Hepatocyte (in vitro differentiated cells): ENCODE data around the gene FGL2.

ENCODE experiments used
- CTCF ChIP-seq: fragments of 200-600 bp; sonication (generic); IDR thresholded peaks from 2 replicates; pipeline ENCODE4 v1.5.1; 2016; ENCODE audit warnings: antibody characterized with exemption, mild to moderate bottlenecking; ENCODE audit not compliant: poor library complexity
- EZH2phosphoT487 ChIP-seq: fragments of 200-600 bp; sonication (generic); IDR thresholded peaks from one replicate; pipeline ENCODE4 v1.6.1; 2018; ENCODE audit warnings: antibody characterized with exemption, mild to moderate bottlenecking, low read depth, moderate library complexity; ENCODE audit not compliant: unreplicated experiment, severe bottlenecking

DNA sequence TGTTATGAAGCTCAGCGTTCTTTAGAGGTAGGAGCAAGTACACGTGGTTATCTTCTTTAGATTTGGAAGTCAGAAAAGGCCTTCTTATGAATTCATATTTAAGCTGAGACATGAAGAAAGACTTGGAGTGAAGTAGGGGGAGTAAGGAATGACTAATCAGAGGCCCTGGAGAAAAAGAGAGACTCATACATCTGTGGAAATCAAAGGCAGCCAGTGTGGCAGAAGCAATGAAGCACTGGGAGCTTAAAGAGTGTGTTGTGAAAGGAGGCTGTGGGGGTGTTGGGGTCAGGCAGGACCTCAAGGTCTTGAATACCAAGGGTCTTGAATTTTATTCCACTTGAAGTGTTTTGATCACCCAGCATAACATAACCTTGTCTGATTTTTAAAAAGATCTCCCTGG, 35.7 kb upstream of the FGL2 start:
- TF ChIP-seq CTCF (no peak), EZH2phosphoT487 (no peak)
